Right lobe of liver (tissue), 4 donors: ENCODE data around the gene LAT.

Experiments used
- CTCF ChIP-seq, 4 donors: fragments of 200-600 bp in 3 of 4; fragments of 450-650 bp in 1 of 4; IDR thresholded peaks; one replicate each; pipeline versions ENCODE4 v1.5.1 to v1.8.0; 2016 to 2022; ENCODE audit warnings: antibody characterized with exemption in 4 of 4, mild to moderate bottlenecking in 2 of 4
- POLR2A ChIP-seq: fragments of 450-650 bp; IDR thresholded peaks from one replicate; pipeline ENCODE4 v1.6.1; 2017; ENCODE audit warnings: antibody characterized with exemption, mild to moderate bottlenecking
- donor health status: DM: no; HTN: no; CAD: no.
- donor health status: DM: no; HTN: no; CAD: no.
- donor health status: DM: no; HTN: yes; CAD: no.

- TF ChIP-seq POLR2A (no peak), CTCF (IDR thresholded peaks at IDR 0.05) (peak in 3 of 4 donors; percentile 36 to 58 (median 53))
Measured at GRCh38 chr16:28977703-28978662, 6.9 kb upstream of the LAT start.
